Measurements from ENCODE around the gene MAP4K5.
A peak's percentile ranks its signal among the peaks of the same experiment; 100 is the strongest.
"Not testable (repeated sequence)": the region's sequence is repeated elsewhere in the genome, so short reads cannot be mapped to it uniquely, and the experiment has no call there.

The MAP4K5 gene

GRCh38 chr14:50532502-50533240 is at the start of gene MAP4K5:
TSS of gene MAP4K5 (minus strand) at chr14:50532569. CDS start at chr14:50532049, 520 bp downstream.
- DNase-seq: peak; percentile 86

DNA sequence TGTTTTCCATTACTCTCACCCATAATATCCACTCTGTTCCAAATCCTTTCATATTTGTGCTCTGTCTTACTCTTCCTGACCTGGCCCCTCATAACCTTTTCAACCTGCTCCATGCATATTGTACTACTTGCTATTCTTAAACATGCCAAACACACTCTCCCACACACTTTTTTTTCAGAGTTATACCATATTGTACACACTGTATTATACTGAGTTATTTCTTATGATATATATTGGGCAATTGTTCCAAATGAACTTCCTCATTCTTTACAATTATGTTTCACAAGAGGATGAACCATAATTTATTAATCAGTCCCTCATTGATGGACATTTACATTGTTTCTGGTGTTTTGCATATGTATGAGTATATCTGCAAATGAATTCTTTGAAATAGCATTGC is 46.1 kb upstream of the MAP4K5 start:
- no peak for DNase-seq

- DNase-seq: no peak
Measured at GRCh38 chr14:50577982-50578381, 45.6 kb upstream of the MAP4K5 start.

GRCh38 chr14:50575769-50576168 is 43.4 kb upstream of the MAP4K5 start:
- DNase-seq: no peak

- no peak for DNase-seq
Measured at GRCh38 chr14:50573862-50574261, 41.5 kb upstream of the MAP4K5 start.

DNA sequence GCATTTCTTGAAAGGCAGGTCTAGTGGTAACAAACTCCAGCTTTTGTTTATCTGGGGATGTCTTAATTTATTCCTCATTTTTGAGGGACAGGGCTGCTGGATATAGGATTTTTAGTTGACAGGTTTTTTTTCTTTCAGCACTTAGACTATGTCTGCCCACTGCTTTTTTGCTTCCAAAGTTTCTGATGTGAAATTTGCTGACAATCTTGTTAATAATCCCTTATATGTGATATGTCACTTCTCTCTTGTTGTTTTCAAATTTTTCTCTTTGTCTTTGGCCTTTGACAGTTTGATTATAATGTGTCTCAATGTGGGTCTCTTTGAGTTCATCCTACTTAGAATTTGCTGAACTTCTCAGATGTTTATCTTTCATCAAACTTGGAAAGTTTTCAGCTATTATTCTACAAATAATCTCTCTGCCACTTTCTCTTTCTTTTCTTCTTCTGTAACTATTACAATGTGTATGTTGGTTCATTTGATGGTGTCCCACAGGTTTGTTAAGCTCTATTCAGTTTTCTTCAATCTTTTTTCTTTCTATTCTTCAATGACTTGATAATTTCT is 37.4 kb upstream of the MAP4K5 start:
- DNase-seq: no peak

DNA sequence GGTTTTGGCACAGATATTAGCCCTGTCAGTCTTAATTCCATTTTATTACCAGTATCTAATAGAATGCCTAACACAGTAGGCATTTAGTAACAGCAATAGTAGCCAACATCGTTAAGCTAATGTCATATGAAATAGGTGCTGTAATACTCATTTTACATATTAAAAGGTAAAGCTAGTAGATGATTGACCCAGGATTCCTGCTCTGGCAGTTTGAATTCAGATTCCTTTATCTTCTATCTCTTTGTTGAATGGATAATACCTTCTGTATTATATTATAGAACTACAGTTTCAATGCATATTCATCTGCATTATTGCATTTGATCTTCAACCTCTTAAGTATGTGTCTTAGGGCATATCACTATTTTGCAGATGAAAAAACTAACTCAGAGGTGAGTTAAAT is 30.5 kb upstream of the MAP4K5 start:
- DNase-seq: no peak

DNA sequence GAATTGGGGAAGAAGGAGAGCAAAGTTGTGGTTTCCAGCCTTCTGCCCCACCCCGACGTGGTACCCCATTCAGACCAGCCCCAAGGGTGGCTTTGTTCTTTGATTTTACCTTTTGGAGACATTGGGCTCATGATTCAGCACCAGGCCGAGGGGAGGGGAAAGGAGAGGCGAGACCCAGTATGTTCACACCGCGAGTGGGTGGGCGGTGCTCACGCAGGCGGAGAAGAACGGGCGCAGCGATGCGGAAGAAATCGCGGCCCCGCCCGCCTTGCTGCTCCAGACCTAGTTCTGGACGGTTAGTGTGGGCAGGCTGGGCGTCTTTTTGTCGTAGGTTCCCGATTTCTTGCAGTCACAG is 28.5 kb upstream of the MAP4K5 start:
- peak; percentile 78 for DNase-seq

GRCh38 chr14:50559990-50560930 is 27.9 kb upstream of the MAP4K5 start, which contains the start of gene ATL1:
TSS of gene ATL1 (plus strand) at chr14:50560145. CDS start at chr14:50560266, 121 bp downstream.
- DNase-seq: peak; percentile 77

- not testable (repeated sequence) for DNase-seq
Measured at GRCh38 chr14:50552796-50553195, 20.4 kb upstream of the MAP4K5 start.

- DNase-seq: no peak
Measured at GRCh38 chr14:50551877-50552276, 19.5 kb upstream of the MAP4K5 start.

DNA sequence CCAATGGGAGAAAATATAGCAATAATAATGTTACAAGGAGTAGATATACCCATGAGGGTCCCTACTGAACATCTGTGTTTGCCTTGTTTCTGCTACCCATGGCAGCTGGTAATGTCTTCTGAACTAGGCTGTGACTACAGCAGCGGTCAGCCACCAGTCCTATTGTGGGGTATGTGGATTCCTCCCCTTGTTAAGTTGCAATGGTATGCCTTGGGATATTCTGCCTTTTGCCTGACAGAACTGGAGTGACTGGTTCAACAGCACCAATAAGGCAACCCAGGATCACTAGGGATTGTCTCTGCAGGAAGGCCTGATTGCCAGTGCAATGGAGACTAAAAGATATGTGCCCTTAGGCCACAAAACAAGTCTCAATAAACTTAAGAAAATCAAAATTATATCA is 17.9 kb upstream of the MAP4K5 start:
- no peak for DNase-seq

DNA sequence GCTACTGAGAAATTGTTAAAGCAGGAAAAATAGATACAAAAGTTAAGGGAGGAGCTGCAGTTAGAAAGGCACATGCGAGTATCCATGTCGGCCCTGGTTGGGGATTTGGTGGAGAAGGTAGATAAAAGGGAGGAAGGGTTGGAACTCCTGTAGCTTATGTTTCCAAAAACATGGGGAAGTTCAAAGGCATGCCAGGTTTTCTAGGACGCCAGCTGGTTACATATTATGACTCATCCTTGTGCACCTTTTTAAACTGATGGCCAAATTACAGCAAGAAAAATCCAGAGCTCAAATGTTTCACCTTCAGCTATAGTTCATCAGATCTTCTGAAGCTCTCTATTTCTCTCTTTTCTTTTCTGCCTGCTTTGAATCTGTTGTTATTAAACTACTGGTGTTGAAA is 13.2 kb upstream of the MAP4K5 start:
- no peak for DNase-seq

DNA sequence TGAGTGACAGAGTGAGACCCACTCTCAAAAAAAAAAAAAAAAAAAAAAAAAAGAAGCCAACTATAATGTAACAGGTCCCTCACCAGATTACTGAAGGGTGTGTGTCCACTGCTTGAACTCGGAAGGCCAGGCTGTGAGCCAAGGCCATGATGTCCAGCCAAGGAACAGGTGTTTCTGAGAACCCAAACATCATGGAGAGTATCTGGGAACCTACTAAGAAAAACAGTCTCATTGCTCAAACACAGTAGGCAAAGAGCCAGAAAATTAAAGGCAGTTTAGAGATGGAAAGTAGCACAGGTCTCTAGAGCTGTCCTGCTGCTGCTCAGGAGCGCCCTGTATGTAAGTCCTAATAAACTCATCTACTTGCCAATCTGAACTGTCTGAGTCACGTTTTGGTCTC is 12.5 kb upstream of the MAP4K5 start:
- DNase-seq: no peak

- DNase-seq: peak; percentile 45
Measured at GRCh38 chr14:50542941-50543418, 10.6 kb upstream of the MAP4K5 start.

DNA sequence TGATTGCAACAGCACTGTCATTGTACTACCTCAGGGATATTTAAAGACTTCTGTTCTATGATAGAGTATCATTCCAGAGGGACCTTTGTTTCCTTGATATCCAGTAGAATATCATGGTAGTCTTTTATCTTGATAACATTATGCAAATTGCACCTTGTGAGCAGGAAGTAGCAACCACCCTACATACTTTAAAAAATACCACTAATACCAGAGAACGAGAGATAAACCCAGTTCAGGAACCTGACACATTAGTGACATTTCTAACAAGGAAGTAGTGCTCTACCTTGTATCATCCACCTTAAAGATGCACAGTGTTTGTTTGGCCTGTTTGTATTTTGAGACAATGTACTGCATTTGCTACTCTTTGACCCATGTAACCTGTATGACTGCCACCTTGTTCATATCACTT is 8.8 kb upstream of the MAP4K5 start:
- DNase-seq: no peak

- no peak for DNase-seq
Measured at GRCh38 chr14:50539051-50539450, 6.7 kb upstream of the MAP4K5 start.

DNA sequence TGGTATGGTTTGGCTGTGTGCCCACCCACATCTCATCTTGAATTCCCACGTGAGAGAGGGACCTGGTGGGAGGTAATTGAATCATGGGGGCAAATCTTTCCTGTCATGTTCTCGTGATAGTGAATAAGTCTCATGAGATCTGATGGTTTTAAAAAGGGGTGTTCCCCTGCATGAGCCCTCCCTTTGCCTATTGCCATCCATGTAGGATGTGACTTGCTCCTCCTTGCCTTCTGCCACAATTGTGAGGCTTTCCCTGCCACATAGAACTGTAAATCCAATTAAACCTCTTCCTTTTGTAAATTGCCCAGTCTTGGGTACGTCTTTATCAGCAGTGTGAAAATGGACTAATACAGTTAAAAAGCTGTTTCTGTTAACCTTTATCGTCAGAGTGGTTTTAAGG is 5.7 kb upstream of the MAP4K5 start:
- DNase-seq: not testable (repeated sequence)

DNA sequence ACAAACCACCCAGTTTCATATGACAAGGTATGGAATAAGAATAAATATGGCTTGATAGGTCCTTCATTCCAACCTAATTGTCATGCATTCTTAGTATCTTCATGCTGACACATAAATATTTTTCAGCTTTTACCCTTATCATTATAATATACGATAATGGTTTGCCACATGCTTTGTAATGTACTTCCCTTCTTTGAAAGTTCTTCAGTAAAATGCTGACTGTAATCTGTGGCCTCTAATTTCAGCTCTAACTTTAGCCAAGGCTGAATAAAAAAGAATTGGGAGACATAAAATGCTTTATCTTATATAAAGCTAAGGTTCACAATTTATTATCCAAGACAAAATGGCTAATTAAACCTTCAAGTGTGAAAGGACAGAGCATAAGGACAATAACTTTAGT is 2.6 kb upstream of the MAP4K5 start:
- no peak for DNase-seq

DNA sequence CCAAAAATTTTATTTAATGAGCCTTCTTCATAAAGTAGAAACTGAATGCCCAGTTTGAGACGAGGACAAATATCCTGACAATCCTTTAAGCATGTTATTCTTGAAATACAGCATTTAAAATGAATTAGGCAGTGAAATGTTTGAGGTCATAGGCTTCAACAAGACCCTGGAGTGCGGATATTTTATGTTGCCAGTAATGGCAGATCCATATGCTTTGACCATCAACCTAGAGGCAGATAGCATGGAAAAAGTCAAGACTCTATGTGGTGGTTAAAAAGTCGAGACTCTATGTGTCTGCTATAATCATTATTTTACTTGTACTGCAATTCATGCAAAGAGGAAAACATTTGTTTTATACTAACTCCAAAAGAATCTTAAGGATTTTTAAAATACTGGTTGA is 2.0 kb upstream of the MAP4K5 start:
- no peak for DNase-seq

- no peak for DNase-seq
Measured at GRCh38 chr14:50533806-50534205, 1.4 kb upstream of the MAP4K5 start.

GRCh38 chr14:50533241-50533705 is 904 bp upstream of the MAP4K5 start:
- DNase-seq: no peak
